K562 (cell line): ENCODE results near the gene TRAPPC12. TPM values are rescaled to one million over a fixed set of nuclear protein-coding genes. Genes with fewer than 3 reads are reported as not detected.

ENCODE experiments used
- ATAC-seq: fragments of 200-7000 bp; cut with Tn5 transposase; 3 replicates; pipeline ENCODE4 v1.9.1; 2020; ENCODE audit warnings: moderate library complexity
- BruUV-seq: library from RNA; stranded (reverse); fragments of 400-500 nt; replicated peaks from 2 replicates; lab custom pipeline; 2021; lab: Mats Ljungman, UMichigan
- CTCF ChIA-PET: fragments of 300-600 bp; formaldehyde crosslinking; extraction: SDS; loops from one replicate; lab custom pipeline; 2021; ENCODE audit warnings: low intra/inter-chr PET ratio; lab: Yijun Ruan, JAX
- POLR2A ChIA-PET: fragments of 300-600, 350-650 bp; sonication (Branson Sonifier 250); formaldehyde crosslinking; extraction: SDS; loops from one replicate; lab custom pipeline; 2021; ENCODE audit warnings: antibody characterized with exemption, inconsistent platforms; lab: Yijun Ruan, JAX
- DNase-seq, 4 experiments: peaks; one replicate each; pipeline versions ENCODE4 v3.0.0 to v3.0.0-alpha.2; 2011 to 2018; ENCODE audit warnings: low spot score in 3 of 4, mixed read lengths in 3 of 4; ENCODE audit errors: extremely low read depth in 1 of 4
- FAIRE-seq: peaks from 2 replicates; lab custom pipeline; 2011; peaks lifted over from hg19 to GRCh38; lab: Jason Lieb, UNC
- H2AFZ ChIP-seq: 2 replicates; pipeline ENCODE4 v1.6.0; 2011; ENCODE audit warnings: low read depth, low read length, control low read depth, inconsistent platforms
- H3K27ac ChIP-seq: fragments of 200-600 bp; 3 replicates; pipeline ENCODE4 v1.8.0; 2011; ENCODE audit warnings: low read depth, mild to moderate bottlenecking, control low read depth, inconsistent platforms, low read length, moderate library complexity, mixed read lengths; ENCODE audit errors: extremely low read depth
- H3K27me3 ChIP-seq, 2 experiments: fragments of 300-600 bp in 1 of 2; 2 replicates in 1 of 2; 3 replicates in 1 of 2; pipeline versions ENCODE4 v1.6.0 to v1.8.0; 2011; ENCODE audit warnings: inconsistent platforms in 2 of 2, low read length in 2 of 2, mild to moderate bottlenecking in 1 of 2, mixed read lengths in 1 of 2, moderate library complexity in 1 of 2; ENCODE audit not compliant: control insufficient read depth in 2 of 2, insufficient read depth in 2 of 2
- H3K36me3 ChIP-seq: fragments of 300-600 bp; 3 replicates; pipeline ENCODE4 v1.8.0; 2011; ENCODE audit warnings: mild to moderate bottlenecking, low read length, inconsistent platforms; ENCODE audit not compliant: control insufficient read depth, insufficient read depth
- H3K4me1 ChIP-seq, 2 experiments: fragments of 200-600 bp in 1 of 2; replicated peaks in 1 of 2; 2 replicates in 1 of 2; 3 replicates in 1 of 2; pipeline versions ENCODE4 v1.5.1 to v1.8.0; 2011; ENCODE audit warnings: inconsistent platforms in 2 of 2, low read length in 2 of 2, mild to moderate bottlenecking in 1 of 2, mixed read lengths in 1 of 2, moderate library complexity in 1 of 2; ENCODE audit not compliant: control insufficient read depth in 2 of 2, insufficient read depth in 2 of 2
- H3K4me2 ChIP-seq: 2 replicates; pipeline ENCODE4 v1.6.1; 2011; ENCODE audit warnings: low read length, control low read depth, inconsistent platforms, mixed read lengths; ENCODE audit not compliant: insufficient read depth
- H3K4me3 ChIP-seq: fragments of 200-600 bp; sonication (generic), shearing (Covaris generic); 2 replicates; pipeline ENCODE4 v1.5.1; 2016; ENCODE audit warnings: control low read depth, inconsistent platforms
- H3K79me2 ChIP-seq: fragments of 200-600 bp; 3 replicates; pipeline ENCODE4 v1.8.0; 2011; ENCODE audit warnings: low read length, inconsistent platforms; ENCODE audit not compliant: control insufficient read depth, insufficient read depth
- H3K9ac ChIP-seq, 2 experiments: 2 replicates each; pipeline versions ENCODE4 v1.6.0 to v1.6.1; 2011; ENCODE audit warnings: low read depth in 2 of 2, low read length in 2 of 2, control low read depth in 1 of 2, inconsistent platforms in 1 of 2, mild to moderate bottlenecking in 1 of 2, mixed read lengths in 1 of 2; ENCODE audit not compliant: insufficient read depth in 1 of 2
- H3K9me1 ChIP-seq: one replicate; pipeline ENCODE4 v1.6.0; 2011; ENCODE audit warnings: inconsistent platforms, mild to moderate bottlenecking, low read length, moderate library complexity; ENCODE audit not compliant: control insufficient read depth, insufficient read depth
- H3K9me3 ChIP-seq: replicated peaks from 2 replicates; pipeline ENCODE4 v1.5.1; 2011; ENCODE audit warnings: low read depth, low read length, inconsistent platforms; ENCODE audit not compliant: control insufficient read depth, insufficient read depth
- H4K20me1 ChIP-seq: replicated peaks from 2 replicates; pipeline ENCODE4 v1.6.1; 2011; ENCODE audit warnings: low read length, inconsistent platforms, mixed read lengths; ENCODE audit not compliant: control insufficient read depth, insufficient read depth
- AFF4 ChIP-seq: sonication (generic); formaldehyde crosslinking; IDR thresholded peaks from 2 replicates; pipeline ENCODE4 v1.8.0; 2023; ENCODE audit warnings: mild to moderate bottlenecking, missing genetic modification reagents
- ARID3A ChIP-seq: IDR thresholded peaks from 2 replicates; pipeline ENCODE4 v1.6.1; 2012; ENCODE audit warnings: low read depth, low read length, improper control_type of control experiment, borderline replicate concordance
- CEBPB ChIP-seq: fragments of 450-650 bp; IDR thresholded peaks from 2 replicates; pipeline ENCODE4 v1.6.1; 2016; ENCODE audit warnings: missing genetic modification characterization, missing compliant biosample characterization
- CHD1 ChIP-seq: fragments of 200-600 bp; sonication (generic); IDR thresholded peaks from one replicate; pipeline ENCODE4 v1.6.1; 2012; ENCODE audit warnings: mild to moderate bottlenecking, moderate library complexity, low read length, inconsistent platforms
- GABPB2 ChIP-seq: fragments of 250-450 bp; sonication (Bioruptor Pico); conservative IDR thresholded peaks from 2 replicates; pipeline ENCODE4 v1.5.1; 2021; ENCODE audit warnings: mild to moderate bottlenecking
- HDAC8 ChIP-seq: fragments of 450-650 bp; IDR thresholded peaks from 2 replicates; pipeline ENCODE4 v1.6.1; 2016; ENCODE audit warnings: mild to moderate bottlenecking, missing genetic modification characterization, moderate library complexity, missing compliant biosample characterization
- HMG20B ChIP-seq: fragments of 250-450 bp; sonication (Bioruptor Pico); IDR thresholded peaks from 2 replicates; pipeline ENCODE4 v1.5.0; 2021; ENCODE audit warnings: mild to moderate bottlenecking
- NCOA2 ChIP-seq, 2 experiments: fragments of 450-650 bp; IDR thresholded peaks; 2 replicates each; pipeline ENCODE4 v1.6.1; 2018; ENCODE audit warnings: mild to moderate bottlenecking in 2 of 2, moderate library complexity in 1 of 2; ENCODE audit not compliant: partially characterized antibody in 2 of 2
- NR4A1 ChIP-seq, 2 experiments: fragments of 250-450 bp in 1 of 2; fragments of 450-650 bp in 1 of 2; sonication (Bioruptor Pico) in 1 of 2; IDR thresholded peaks; 2 replicates each; pipeline versions ENCODE4 v1.4.0 to v1.6.1; 2016 to 2020; ENCODE audit warnings: mild to moderate bottlenecking in 2 of 2, missing compliant biosample characterization in 1 of 2, missing genetic modification characterization in 1 of 2, moderate library complexity in 1 of 2
- SMC3 ChIP-seq: conservative IDR thresholded peaks from 2 replicates; pipeline ENCODE4 v1.6.1; 2011; ENCODE audit warnings: low read depth, low read length, improper control_type of control experiment; ENCODE audit not compliant: insufficient read depth
- TCF15 ChIP-seq: fragments of 250-450 bp; sonication (Bioruptor Pico); IDR thresholded peaks from 2 replicates; pipeline ENCODE4 v1.8.0; 2022; ENCODE audit warnings: moderate library complexity, mild to moderate bottlenecking, inconsistent platforms
- THAP7 ChIP-seq: fragments of 250-450 bp; sonication (Bioruptor Pico); IDR thresholded peaks from 2 replicates; pipeline ENCODE4 v1.5.0; 2021
- XRCC4 ChIP-seq: IDR thresholded peaks from one replicate; pipeline ENCODE4 v1.6.1; 2011; ENCODE audit not compliant: insufficient read depth, insufficient read length; ENCODE audit errors: extremely low read depth
- ZBTB8A ChIP-seq: fragments of 450-650 bp; IDR thresholded peaks from 2 replicates; pipeline ENCODE4 v1.6.1; 2018; ENCODE audit warnings: mild to moderate bottlenecking, moderate library complexity; ENCODE audit not compliant: partially characterized antibody
- ZNF174 ChIP-seq: fragments of 250-450 bp; sonication (Bioruptor Pico); IDR thresholded peaks from 2 replicates; pipeline ENCODE4 v1.4.0; 2020; ENCODE audit warnings: mild to moderate bottlenecking
- WGBS: fragments of 100-300 bp; shearing (Covaris generic); methylation state at CpG from one replicate; pipeline ENCODE4 v1.1.6; 2016; ENCODE audit warnings: low coverage, mixed read lengths; ENCODE audit not compliant: insufficient coverage; ENCODE audit errors: missing lambda C conversion rate; 5-methylcytosine and 5-hydroxymethylcytosine counted together
- in situ Hi-C: fragments of 300-500 bp; cut with MboI; formaldehyde crosslinking; loops from 4 replicates; pipeline ENCODE4 v1.15.0; 2018; ENCODE audit warnings: inconsistent platforms, mixed read lengths
- intact Hi-C: fragments of 100-400 bp; cut with micrococcal nuclease; formaldehyde crosslinking; loops from 2 replicates; pipeline ENCODE4 v1.14.2; 2022
- polyA plus RNA-seq, 8 experiments: library from polyadenylated mRNA; depleted of rRNA in 4 of 8; stranded (reverse) in 5 of 8; unstranded in 3 of 8; fragments of >200 nt; fragmentation: Nextera tagmentation in 2 of 8; fragmentation: Illumina TruSeq in 1 of 8; extraction: Ambion mirVana in 2 of 8; extraction: Trizol in 1 of 8; gene quantifications; 2 replicates each; pipeline versions ENCODE4 v1.2.1 to v1.2.3, GENCODE V29; 2011 to 2014; ENCODE audit warnings: inconsistent platforms in 1 of 8, missing spikeins in 1 of 8
- total RNA-seq, 7 experiments: library from RNA; depleted of rRNA in 6 of 7; stranded (reverse); fragments of >200 nt in 6 of 7; fragmentation: Illumina TruSeq in 2 of 7; extraction: Trizol in 2 of 7; gene quantifications; 2 replicates each; pipeline versions ENCODE4 v1.2.1 to v1.2.3, GENCODE V29; 2011 to 2021; ENCODE audit warnings: low replicate concordance in 1 of 7

TRAPPC12 gene
- total and polyA plus RNA-seq, 9 of the 15 experiments (the other 6 are each of a cell fraction or from before 2014, with no cell fraction given), result 8.0 to 75.2 (median 39.1) TPM

- BruUV-seq, result no TSS peak
- Histone ChIP-seq H3K27me3 (no peaks in the 10 kb centered on the region; a peak in 1 of 5 replicates), H4K20me1 (no peaks in the 10 kb centered on the region), H3K4me3 (no peak overlapping the region), H3K9ac (no peak overlapping the region), H3K4me1 (no peaks in the 10 kb centered on the region), H3K9me1 (no peaks in the 10 kb centered on the region), H3K27ac (no peak overlapping the region), H3K9me3 (peaks cover 4% of the 10 kb centered on the region; the same call in 1 of the 2 replicates), H2AFZ (no peak overlapping the region), H3K79me2 (peaks cover 3% of the 10 kb centered on the region; the same call in 1 of the 3 replicates), H3K4me2 (no peak overlapping the region), H3K36me3 (peaks cover 58% of the 10 kb centered on the region)
- ChIA-PET CTCF (no interaction called here), POLR2A (no interaction called here)
- ATAC-seq (no peak), FAIRE-seq (no peak), DNase-seq (no peak)
- 91% methylated on average over 18 of the region's 34 CpGs for WGBS
- in situ Hi-C loops, result no loop called here
- intact Hi-C loops, result no loop called here
- no peak for TF ChIP-seq HMG20B
- TF ChIP-seq NR4A1 (CRISPR knock-in tag; IDR thresholded peaks at IDR 0.05), result no peak
- TF ChIP-seq NR4A1 (tag; IDR thresholded peaks at IDR 0.05), result no peak
- TF ChIP-seq ZBTB8A, result no peak
- no peak for TF ChIP-seq THAP7
- no peak for TF ChIP-seq CHD1
- no peak for TF ChIP-seq AFF4 (CRISPR knock-in tag)
- no peak for TF ChIP-seq CEBPB
- TF ChIP-seq ARID3A, result no peak
- TF ChIP-seq HDAC8, result no peak
- no peak for TF ChIP-seq NCOA2 (IDR thresholded peaks at IDR 0.05; ENCODE audit: partially characterized antibody in 2 of 2)
- no peak for TF ChIP-seq XRCC4
- no peak for TF ChIP-seq SMC3
- no peak for TF ChIP-seq GABPB2
- no peak for TF ChIP-seq ZNF174 (CRISPR knock-in tag)
- no peak for TF ChIP-seq TCF15 (CRISPR knock-in tag)
Observed at GRCh38 chr2:3500326-3500899, 120.9 kb downstream of the TRAPPC12 start.
